Measurements from ENCODE around the gene FLOT2.

GRCh38 chr17:28878158-28878910 is 19.2 kb downstream of the FLOT2 start:
- TF ChIP-seq CTCF (IDR thresholded peaks at IDR 0.05; ENCODE audit: low read length): no peak
- no peak for TF ChIP-seq EZH2 (IDR thresholded peaks at IDR 0.05; ENCODE audit: borderline replicate concordance, low read length)
